Body of pancreas (tissue), 4 donors: Measurements from ENCODE around the gene LGR6.

Source experiments
- CTCF ChIP-seq, 7 experiments: fragments of 450-650 bp in 4 of 7; fragments of 200-600 bp in 3 of 7; sonication (generic) in 3 of 7; IDR thresholded peaks; one replicate each; pipeline ENCODE4 v1.5.1; 2016 to 2019; ENCODE audit warnings: antibody characterized with exemption in 7 of 7
- POLR2A ChIP-seq, 3 donors: fragments of 450-650 bp; IDR thresholded peaks; one replicate each; pipeline ENCODE4 v1.6.1; 2016; ENCODE audit warnings: antibody characterized with exemption in 3 of 3, mild to moderate bottlenecking in 2 of 3

- TF ChIP-seq POLR2A (IDR thresholded peaks at IDR 0.05) (no peak), CTCF (IDR thresholded peaks at IDR 0.05) (no peak)
Measured at GRCh38 chr1:202200669-202201068, 7.1 kb downstream of the LGR6 start.
